ENCODE measurements around the gene CYB561.
A peak's percentile ranks its signal among the peaks of the same experiment; 100 is the strongest.

CYB561 gene

DNA sequence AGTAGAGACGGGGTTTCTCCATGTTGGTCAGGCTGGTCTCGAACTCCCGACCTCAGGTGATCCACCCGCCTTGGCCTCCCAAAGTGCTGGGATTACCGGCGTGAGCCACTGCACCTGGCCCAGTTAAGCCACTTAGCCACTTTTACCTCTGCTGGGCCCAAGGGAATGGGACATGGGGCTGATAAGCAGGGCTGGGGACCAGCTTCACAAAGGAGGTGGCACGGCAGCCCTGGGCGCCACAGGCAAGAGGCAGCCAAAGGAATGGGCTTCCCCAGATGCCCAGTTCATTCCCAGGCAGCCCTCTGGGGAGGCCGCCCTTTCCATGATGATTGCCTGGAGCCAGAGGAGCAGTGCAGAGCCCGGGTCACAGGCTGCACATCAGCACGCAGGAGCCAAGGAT lies 5.0 kb upstream of the CYB561 start:
- DNase-seq (ENCODE audit: low spot score), result no peak

DNA sequence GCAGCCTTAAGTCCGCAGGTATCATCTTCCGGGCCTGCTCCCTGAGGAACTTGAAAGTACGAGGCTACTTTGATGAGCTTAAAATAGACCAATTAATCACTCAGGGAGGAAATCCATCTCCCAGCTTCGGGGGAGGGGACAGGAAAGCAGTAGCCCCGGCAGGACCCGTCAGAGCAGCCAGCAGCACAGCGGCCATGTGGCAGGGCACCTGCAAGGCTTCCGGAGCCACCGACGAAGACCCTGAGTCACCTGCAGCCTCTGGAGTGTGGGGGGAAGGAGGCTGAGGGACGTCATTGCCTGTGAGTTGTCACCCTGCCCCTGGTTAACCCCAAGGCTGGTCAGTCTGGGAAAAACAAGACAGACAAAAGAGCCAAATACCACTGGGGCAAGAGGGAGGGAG lies 4.4 kb upstream of the CYB561 start:
- DNase-seq (ENCODE audit: low spot score), result no peak

DNA sequence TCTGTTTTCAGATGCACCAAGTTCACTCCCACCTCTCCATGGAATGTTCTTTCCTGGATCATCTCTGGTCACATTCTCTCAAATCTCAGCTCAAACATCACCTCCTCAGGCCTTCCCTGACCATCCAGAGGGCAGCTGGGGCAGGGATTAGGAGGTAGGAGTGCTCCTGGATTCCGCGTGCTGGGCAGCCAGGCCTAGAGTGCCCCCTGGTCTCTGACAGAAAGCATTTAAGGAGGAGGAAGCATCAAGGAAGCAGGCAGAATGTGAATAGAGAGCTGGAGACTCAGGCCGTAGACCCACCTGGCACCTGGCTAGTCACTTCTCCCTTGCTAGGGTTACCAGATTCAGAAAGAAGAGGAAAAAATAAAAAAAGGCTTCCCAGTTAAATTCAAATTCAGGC lies 2.5 kb upstream of the CYB561 start:
- DNase-seq (ENCODE audit: low spot score), result no peak

- no peak for DNase-seq (ENCODE audit: low spot score)
Observed at GRCh38 chr17:63447471-63448009, 1.4 kb upstream of the CYB561 start.

GRCh38 chr17:63446753-63447470 lies 806 bp upstream of the CYB561 start:
- no peak for DNase-seq (ENCODE audit: low spot score)

GRCh38 chr17:63445571-63445953 lies 544 bp downstream of the CYB561 start:
- peak; percentile 61 for DNase-seq (ENCODE audit: low spot score)

DNA sequence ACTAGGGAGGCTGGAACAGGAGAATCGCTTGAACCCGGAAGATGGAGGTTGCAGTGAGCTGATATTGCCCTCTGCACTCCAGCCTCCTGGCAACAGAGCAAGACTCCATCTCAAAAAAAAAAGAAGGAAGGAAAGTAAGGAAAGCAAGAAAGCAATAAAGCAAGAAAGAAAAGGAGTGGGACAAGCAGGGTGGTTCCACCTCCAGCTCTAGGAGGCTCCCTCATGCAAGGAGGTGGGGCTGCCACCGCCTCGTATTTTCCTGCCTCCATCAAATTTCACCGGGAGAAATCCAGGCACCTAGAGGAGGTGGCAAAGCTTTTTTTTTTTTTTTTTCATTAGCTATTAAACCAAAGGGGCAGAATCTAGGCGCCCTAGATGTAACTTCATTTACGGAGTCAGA lies 1.0 kb downstream of the CYB561 start:
- no peak for DNase-seq (ENCODE audit: low spot score)

DNA sequence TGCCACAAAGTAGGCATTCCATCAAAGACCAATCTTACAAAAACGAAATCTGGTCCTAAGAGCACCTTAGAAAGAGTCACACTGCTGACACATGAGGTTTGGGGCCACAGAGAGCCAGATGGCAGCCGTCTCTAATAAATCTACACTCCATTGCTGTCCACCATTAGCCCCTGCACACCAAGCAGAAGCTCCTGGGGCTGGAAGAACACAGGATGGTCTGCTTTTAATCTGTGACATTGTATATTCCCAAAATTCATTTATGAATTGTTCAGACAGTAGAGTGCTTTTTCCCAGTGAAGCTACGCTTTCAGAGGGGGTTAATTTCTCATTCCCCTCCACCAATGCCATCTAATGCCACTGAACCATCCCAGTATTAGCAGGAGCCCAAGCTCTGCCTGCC lies 1.6 kb downstream of the CYB561 start:
- no peak for DNase-seq (ENCODE audit: low spot score)

GRCh38 chr17:63443053-63443452 lies 3.1 kb downstream of the CYB561 start:
- DNase-seq (ENCODE audit: low spot score), result no peak

DNA sequence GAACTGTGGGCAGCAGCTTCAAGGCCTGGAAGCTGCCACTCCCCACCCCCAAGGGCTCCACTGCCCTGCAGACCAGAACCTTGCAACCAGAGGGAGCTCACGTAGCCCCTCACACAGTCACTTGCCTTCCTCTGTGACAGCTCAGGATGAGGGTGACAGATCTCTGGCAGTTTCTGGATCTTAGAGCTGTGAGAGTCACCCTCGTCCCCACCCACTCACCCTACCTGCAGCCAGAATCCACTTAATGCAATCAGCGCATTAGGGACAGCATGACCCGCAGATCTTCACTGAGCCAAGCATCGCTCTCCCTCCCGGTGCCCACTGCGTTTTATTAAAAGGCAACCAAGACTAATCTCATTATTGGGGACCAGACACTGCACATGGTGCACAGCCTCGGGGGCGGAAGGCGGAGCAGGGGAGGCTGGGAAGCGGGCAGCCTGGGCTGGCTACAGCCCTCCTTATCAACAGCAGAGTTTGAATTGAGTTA lies 3.5 kb downstream of the CYB561 start:
- DNase-seq (ENCODE audit: low spot score), result no peak

- no peak for DNase-seq (ENCODE audit: low spot score)
Observed at GRCh38 chr17:63442074-63442473, 4.0 kb downstream of the CYB561 start.

DNA sequence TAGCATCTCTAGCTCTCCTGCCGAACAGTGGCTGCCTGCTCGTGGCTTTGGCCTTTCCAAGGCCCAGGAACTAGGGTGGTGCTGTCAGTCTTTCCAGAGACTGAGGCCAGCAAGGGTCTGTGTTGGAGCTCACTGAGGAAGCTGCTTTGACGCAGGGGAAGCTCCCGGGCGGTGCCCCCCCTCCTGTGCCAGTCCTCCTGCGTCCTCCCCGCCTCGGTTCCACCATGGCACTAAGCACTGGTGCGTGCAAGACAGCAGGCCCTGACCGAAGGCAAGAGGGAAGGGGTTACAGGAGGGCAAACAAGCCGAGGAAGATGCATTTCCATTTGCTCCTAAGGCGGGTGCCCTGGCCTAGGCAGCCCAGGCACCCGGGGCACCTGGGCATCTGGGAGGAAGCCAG lies 4.5 kb downstream of the CYB561 start:
- DNase-seq (ENCODE audit: low spot score), result no peak

DNA sequence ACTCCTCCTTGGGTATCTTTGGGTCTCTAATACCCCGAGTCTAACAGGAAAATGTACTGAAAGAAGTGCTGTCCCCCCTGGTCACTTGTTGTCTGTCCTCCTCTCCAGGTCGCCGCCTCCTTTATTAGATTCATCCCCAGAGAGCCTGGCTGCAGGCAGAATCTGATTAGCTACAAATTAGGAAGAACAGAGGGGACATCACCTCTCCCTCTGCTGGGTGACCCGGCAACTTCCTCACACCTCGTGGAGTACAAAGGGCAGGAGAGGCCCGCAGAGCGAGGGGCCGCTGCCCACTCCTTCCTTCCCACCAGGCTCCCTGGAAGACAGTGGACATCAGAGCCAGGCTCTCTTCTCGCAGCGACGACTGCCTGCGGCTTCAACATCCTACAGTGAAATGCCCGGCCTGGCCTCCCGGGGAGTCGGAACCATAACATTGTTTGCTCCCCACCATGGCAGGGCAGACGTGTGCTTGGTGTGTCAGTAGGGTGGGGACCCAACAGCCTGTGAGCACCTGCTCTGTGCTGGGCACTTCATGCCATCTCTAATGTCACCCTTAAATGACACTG lies 5.3 kb downstream of the CYB561 start:
- DNase-seq (ENCODE audit: low spot score), result no peak

GRCh38 chr17:63440127-63440769 lies 5.9 kb downstream of the CYB561 start:
- no peak for DNase-seq (ENCODE audit: low spot score)

DNA sequence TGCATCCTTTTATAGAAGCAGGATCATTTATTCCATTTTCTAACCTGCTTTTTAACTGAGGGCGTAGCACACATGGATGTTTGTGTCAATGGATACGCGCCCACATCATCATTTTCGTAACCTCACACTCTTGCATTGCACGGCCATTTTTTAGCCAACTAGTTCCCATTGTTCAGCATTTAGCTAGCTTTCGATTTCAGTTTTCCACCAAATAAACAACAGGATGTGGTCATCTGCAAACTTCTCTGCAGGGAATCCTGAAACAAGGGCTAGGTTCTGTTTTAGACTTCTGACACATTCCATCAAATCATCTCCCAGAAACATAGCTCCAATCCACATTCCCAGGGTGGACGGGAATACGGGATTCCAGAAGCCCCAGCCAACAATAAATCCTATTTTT lies 6.4 kb downstream of the CYB561 start:
- DNase-seq (ENCODE audit: low spot score), result peak; percentile 67

DNA sequence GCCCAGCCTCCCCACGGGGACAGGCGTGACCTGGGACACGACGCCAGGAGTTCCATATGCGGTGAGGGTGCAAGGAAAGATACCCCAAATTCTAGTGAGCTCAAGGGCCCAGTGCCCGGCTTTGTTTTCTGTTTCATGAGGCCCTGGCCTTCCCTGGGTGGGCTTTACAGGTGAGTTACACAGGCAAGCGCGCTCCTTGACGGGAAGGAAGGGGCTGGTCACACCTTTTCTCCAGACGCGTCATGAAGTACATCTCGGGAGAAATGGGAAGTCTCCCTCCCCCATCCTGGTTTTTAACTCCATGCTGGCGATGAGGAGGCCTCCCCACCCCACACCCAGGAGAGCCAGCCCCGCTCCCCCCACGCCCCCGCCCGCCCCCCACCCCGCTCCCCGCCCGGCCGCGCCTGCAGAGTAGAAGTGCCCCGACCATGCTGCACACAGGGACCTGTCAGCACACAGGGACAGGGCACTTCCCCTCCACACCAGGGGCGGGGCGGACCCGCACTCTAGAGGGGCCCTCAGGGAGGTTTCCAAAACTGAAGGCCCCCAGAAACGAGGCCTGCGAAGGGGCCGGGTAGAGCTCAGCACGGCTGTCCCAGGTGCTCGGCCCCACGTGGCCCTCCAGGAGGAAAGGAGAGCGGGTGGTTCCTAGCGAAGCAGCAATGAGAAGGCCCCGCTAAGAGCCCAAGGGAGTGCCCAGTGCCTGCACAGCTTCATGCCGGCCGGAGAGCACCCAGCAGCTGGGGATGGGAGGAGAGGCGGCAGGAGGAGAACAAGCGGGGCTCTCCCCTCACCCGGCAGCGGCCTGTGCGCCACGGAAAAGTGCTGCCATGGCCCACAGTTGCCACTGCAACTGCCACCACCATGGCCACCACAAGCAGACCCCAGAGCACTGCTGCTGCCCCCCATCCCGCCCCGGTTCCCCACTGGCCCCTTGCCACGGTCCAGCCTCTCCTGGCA lies 7.7 kb downstream of the CYB561 start:
- no peak for DNase-seq (ENCODE audit: low spot score)

GRCh38 chr17:63437287-63438091 lies 8.6 kb downstream of the CYB561 start:
- DNase-seq (ENCODE audit: low spot score), result no peak

DNA sequence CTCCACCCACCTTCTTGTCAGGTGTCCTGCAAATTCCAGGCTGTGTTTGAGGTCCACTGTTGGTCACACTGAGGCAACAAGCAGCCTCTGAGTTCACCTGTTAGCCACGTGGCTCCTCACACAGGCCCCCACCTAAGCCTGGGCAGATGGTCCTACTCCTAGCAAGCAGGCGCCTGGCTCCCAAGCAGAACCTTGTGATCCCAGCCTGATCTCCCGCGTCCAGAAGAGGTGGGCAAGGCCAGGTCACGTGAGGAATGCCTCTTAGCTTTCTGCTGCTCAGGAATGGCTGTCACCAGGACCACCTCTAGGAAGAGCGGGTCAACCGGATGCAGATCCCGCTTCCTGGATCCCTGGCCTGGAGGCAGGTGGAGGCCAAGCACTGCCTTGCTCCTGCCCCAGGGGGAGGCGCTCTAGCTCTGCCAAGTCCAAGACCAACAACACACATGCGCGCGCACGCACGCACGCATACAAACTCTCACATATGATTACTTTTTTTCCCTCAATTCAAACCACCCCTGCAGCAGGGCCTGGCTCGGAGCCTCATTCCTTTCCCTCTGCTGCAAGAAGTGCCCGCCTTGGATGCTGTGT lies 9.5 kb downstream of the CYB561 start:
- no peak for DNase-seq (ENCODE audit: low spot score)

DNA sequence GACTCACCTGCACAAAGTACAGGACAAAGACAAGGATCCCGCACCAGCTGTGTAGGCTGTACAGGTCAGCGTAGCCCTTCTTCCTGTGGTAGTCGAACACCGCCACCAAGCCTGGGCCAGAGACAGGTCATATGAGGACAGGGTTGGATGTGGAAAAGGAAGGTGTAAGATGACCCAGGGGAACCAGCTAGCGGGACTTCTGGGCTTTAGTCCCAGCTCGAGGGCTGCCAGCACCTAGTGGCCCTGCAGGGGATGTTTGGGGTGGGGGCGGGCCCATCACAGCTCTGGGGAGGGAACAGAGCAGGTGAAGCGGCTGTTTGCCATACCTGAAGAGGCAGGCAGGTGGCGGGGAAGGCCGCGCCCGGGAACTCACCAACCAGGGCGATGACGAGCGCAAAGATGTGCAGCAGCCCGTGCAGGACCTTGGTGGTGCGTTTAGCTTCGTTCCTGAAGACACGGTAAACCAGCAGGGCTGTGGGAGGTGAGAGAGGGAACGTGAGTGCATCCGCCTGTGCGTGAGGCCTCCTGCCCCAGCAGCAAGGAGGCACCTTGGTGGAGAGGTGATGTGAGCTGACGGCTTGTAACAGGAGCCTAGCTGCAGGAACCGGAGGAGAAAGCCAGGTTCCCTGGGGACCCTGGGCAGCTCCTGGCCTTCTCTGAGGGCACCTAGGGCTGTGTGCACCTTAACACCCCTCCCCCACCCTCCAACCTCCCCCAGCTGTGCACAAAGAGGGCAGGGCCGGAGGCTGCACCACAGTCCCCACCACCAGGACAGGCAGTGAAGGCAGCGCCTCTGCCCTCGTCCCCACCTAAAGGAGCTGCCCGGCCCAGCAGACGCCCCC lies 10.2 kb downstream of the CYB561 start:
- no peak for DNase-seq (ENCODE audit: low spot score)

Data from AG08396 (cell line).